GM03348 (cell line): Measurements from ENCODE around the gene AIG1.
"Not testable (repeated sequence)": the region's sequence is repeated elsewhere in the genome, so short reads cannot be mapped to it uniquely, and the experiment has no call there.

Experiments
- DNase-seq: peaks from one replicate; pipeline ENCODE4 v3.0.0; 2012; ENCODE audit warnings: low spot score

AIG1 gene

DNA sequence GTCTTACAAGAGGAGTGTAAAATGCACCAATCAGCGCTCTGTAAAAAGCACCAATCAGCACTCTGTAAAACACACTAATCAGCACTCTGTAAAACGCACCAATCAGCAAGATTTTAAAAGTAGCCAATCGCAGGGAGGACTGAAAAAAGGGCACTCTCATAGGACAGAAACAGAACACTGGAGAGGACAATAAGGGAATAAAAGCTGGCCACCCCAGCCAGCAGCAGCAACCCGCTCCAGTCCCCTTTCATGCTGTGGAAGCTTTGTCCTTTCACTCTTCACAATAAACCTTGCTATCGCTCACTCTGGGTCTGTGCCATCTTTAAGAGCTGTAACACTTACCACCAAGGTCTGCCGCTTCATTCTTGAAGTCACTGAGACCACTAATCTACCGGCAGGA, 1.7 kb upstream of the AIG1 start:
- no peak for DNase-seq

- peak; percentile 56 for DNase-seq
Measured at GRCh38 chr6:143059663-143060353, 881 bp upstream of the AIG1 start.

GRCh38 chr6:143060354-143060805, 309 bp upstream of the AIG1 start:
- DNase-seq, result peak; percentile 93

GRCh38 chr6:143061597-143062385, 1.1 kb downstream of the AIG1 start:
- DNase-seq, result no peak

DNA sequence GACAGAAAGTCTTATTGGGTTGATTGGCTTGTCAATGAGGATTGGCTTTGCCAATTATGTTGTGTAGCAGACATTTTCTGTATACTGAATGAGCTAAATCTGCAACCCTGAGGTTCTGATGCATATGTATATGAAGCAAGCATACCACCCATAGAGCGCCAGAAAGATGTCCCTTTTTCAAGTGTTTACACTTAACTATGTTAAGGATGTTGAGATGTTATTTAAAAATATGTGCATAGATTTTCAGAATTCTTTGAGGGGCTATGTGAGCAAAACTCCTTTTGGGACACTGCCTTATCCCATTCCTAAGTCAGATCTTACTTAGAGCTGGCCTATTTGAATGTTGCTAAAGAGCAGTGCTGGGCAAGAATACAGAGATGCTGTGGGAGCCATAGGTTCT, 1.9 kb downstream of the AIG1 start:
- DNase-seq, result no peak

GRCh38 chr6:143063631-143064030, 2.9 kb downstream of the AIG1 start:
- DNase-seq, result no peak

- no peak for DNase-seq
Measured at GRCh38 chr6:143064271-143064670, 3.6 kb downstream of the AIG1 start.

DNA sequence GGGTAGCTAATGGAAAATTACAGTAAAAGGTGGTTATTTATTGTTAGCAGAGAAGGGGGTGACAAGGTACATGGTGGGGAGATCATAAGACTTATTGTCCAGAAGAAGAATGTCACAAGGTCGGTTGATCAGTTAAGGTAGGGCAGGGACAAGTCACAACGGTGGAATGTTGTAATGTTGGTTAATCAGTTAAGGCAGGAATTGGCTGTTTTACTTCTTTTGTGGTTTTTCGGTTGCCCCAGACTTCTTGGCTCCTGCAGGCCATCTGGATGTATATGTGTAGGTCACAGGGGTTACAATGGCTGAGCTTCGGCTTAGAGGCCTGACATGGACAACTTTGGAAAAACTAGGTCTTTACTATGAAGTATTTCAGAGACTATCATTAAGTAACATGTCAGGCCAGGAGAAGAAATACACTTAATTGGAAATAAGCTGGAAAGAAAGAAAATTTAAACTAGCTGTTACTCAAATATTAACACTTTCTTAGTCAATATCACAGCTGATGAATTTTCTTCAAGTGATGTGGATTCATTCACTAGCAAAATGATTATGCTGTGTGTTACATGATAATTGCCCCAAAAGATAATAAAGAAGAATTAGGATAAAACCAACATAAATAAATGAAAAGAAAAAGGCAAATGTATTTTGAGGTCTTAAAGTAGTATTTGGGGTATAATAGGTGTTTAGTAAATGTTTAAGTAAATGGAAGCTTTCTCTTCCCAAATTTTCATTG, 4.4 kb downstream of the AIG1 start:
- DNase-seq, result no peak

- DNase-seq, result peak; percentile 16
Measured at GRCh38 chr6:143068001-143068400, 7.3 kb downstream of the AIG1 start.

DNA sequence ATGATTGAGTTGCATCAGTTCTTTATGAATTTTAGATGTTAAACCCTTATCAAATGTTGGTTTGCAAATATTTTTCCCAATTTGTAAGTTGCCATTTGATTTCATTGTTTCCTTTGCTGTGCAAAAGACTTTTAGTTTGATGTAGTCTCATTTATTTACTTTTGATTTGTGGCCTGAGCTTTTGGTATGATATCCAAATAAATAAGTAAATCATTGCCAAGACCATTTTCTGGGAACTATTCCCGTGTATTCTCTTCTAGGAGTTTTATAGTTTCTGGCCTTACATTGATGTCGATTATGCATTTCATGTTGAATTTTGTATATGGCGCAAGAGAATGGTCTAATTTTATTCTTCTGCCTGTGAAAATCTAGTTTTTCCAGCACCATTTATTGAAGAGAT, 13.4 kb downstream of the AIG1 start:
- DNase-seq, result no peak

GRCh38 chr6:143074670-143075318, 14.1 kb downstream of the AIG1 start:
- no peak for DNase-seq

DNA sequence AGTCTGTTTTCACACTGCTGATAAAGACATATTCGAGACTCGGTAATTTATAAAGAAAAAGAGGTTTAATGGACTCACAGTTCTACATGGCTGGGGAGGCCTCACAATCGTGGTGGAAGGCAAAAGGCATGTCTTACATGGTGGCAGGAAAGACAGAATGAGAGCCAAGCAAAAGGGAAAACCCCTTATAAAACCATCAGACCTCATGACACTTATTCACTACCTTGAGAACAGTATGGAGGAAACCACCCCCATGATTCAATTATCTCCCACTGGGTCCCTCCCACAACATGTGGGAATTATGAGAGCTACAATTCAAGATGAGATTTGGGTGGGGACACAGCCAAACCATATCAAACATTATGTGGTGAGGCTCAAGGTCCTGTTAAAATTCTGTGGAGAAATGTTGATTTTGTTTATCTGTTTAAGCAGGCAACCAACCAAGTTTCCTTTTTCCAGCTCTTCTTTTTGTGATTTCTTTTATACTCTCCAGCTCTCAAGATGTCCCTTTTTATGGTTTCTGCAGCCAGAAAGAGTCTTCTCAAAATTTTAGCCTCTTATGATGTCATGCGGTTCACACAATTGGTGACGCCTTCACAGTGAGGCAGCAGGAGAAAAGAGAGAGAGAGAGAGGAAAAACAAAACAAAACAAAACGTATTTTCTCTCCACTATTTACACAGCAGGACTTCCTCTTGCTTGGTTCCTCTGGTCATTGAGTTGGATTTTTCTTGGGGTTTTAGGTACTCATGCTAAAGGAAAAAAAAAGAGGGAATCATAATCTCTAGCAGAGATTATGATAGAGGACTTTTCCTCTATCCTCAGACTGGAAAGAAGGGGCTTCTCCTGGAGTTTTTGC, 18.0 kb downstream of the AIG1 start:
- no peak for DNase-seq

GRCh38 chr6:143079325-143079640, 18.6 kb downstream of the AIG1 start:
- DNase-seq, result no peak

- not testable (repeated sequence) for DNase-seq
Measured at GRCh38 chr6:143082274-143082673, 21.6 kb downstream of the AIG1 start.

- DNase-seq, result not testable (repeated sequence)
Measured at GRCh38 chr6:143084019-143084418, 23.3 kb downstream of the AIG1 start.

GRCh38 chr6:143087335-143087734, 26.6 kb downstream of the AIG1 start:
- not testable (repeated sequence) for DNase-seq

- no peak for DNase-seq
Measured at GRCh38 chr6:143087856-143088255, 27.2 kb downstream of the AIG1 start.

DNA sequence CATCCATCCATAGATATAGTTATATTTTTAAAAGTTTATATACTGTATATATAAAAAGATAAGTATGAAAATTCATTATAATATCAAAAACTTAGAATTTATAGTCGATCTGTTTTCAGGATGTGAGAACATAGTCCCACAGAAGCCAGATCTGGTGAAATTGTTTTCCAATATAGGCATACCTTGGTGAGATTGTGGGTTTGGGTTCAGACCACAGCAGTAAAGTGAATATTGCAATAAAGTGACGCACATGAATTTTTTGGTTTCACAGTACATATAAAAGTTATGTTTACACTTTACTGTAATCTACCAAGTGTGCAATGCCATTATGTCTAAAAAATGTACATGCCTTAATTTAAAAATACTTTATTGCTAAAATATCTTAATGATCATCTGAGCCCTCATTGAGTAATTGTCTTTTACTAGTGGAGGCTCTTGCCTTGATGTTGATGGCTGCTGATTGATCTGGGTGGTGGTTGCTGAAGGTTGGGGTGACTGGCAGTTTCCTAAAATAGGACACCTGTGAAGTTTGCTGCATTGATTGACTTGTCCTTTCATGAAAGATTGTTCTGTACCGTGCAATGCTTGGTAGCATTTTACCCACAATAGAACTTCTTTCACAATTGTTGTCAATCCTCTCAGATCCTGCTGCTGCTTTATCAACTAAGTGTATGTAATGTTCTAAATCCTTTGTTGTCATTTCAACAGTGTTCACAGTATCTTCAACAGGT, 29.8 kb downstream of the AIG1 start:
- DNase-seq, result no peak

GRCh38 chr6:143092768-143093167, 32.1 kb downstream of the AIG1 start:
- DNase-seq, result no peak

DNA sequence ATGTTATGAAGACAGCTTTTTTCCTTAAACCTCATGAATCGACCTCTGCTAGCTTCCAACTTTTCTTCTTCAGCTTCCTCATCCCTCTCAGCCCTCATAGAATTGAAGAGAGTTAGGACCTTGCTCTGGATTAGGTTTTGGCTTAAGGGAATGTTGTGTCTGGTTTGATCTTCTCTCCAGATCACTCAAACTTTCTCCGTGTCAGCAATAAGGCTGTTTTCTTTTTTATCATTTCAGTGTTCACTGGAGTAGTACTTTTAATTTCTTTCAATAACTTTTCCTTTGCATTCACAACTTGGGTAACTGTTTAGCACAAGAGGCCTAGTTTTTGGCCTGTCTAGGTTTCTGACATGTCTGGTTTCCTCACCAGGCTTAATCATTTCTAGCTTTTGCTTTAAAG, 32.6 kb downstream of the AIG1 start:
- no peak for DNase-seq

- no peak for DNase-seq
Measured at GRCh38 chr6:143096403-143096802, 35.7 kb downstream of the AIG1 start.
